H1 (cell line): Measurements from ENCODE around the gene CKAP5. TPM values are rescaled to one million over a fixed set of nuclear protein-coding genes. Genes with fewer than 3 reads are reported as not detected.
A peak's percentile ranks its signal among the peaks of the same experiment; 100 is the strongest.

Source experiments
- CTCF ChIA-PET: fragments of 300-600 bp; sonication (Branson Sonifier 250); formaldehyde crosslinking; loops from one replicate; lab custom pipeline; 2021; ENCODE audit not compliant: partially characterized antibody; lab: Charles Lee
- POLR2A ChIA-PET: fragments of 300-600 bp; sonication (Branson Sonifier 250); formaldehyde crosslinking; loops from one replicate; lab custom pipeline; 2021; ENCODE audit warnings: inconsistent platforms; ENCODE audit not compliant: partially characterized antibody; lab: Charles Lee
- DNase-seq, 2 experiments: peaks; one replicate each; pipeline versions ENCODE4 v3.0.0 to v3.0.0-alpha.2; 2010 to 2022; ENCODE audit warnings: low spot score in 2 of 2, low read depth in 1 of 2, mixed read lengths in 1 of 2
- FAIRE-seq: peaks from 2 replicates; lab custom pipeline; 2011; peaks lifted over from hg19 to GRCh38; lab: Jason Lieb, UNC
- H2AFZ ChIP-seq: 2 replicates; pipeline ENCODE4 v1.8.1; 2012; ENCODE audit warnings: low read length, inconsistent platforms
- H2AK5ac ChIP-seq: 2 replicates; pipeline ENCODE4 v1.6.1; 2013; ENCODE audit warnings: low read depth, low read length
- H2BK120ac ChIP-seq: replicated peaks from 2 replicates; pipeline ENCODE3; 2013; ENCODE audit warnings: low read depth, low read length, inconsistent platforms
- H2BK12ac ChIP-seq: 2 replicates; pipeline ENCODE4 v1.6.1; 2013; ENCODE audit warnings: low read depth, low read length
- H2BK15ac ChIP-seq: 2 replicates; pipeline ENCODE4 v1.6.1; 2013; ENCODE audit warnings: low read length
- H2BK20ac ChIP-seq: 2 replicates; pipeline ENCODE4 v1.6.1; 2013; ENCODE audit warnings: low read length
- H2BK5ac ChIP-seq: 2 replicates; pipeline ENCODE4 v1.6.1; 2013; ENCODE audit warnings: low read depth, low read length
- H3K14ac ChIP-seq: 2 replicates; pipeline ENCODE4 v1.6.1; 2013; ENCODE audit warnings: inconsistent platforms; ENCODE audit not compliant: insufficient read length
- H3K18ac ChIP-seq: 2 replicates; pipeline ENCODE4 v1.6.1; 2013; ENCODE audit warnings: low read length; ENCODE audit errors: extremely low read depth
- H3K23ac ChIP-seq: 2 replicates; pipeline ENCODE4 v1.6.1; 2013; ENCODE audit warnings: inconsistent platforms; ENCODE audit not compliant: insufficient read length
- H3K23me2 ChIP-seq: 2 replicates; pipeline ENCODE4 v1.6.1; 2013; ENCODE audit warnings: low read depth, low read length
- H3K27ac ChIP-seq: 2 replicates; pipeline ENCODE4 v1.6.1; 2011; ENCODE audit warnings: low read depth, low read length, inconsistent platforms
- H3K27me3 ChIP-seq, 4 experiments: replicated peaks in 1 of 4; 1 replicate in 1 of 4; 2 replicates in 3 of 4; pipeline versions ENCODE4 v1.6.1 to v1.8.1; 2011 to 2013; ENCODE audit warnings: low read length in 3 of 4, mild to moderate bottlenecking in 3 of 4, inconsistent platforms in 2 of 4, mixed read lengths in 2 of 4, moderate library complexity in 1 of 4; ENCODE audit not compliant: control insufficient read depth in 3 of 4, insufficient read depth in 3 of 4; ENCODE audit errors: extremely low read depth in 1 of 4
- H3K36me3 ChIP-seq, 4 experiments: 2 replicates each; pipeline versions ENCODE4 v1.6.1 to v1.8.1; 2011 to 2013; ENCODE audit warnings: mild to moderate bottlenecking in 4 of 4, low read length in 3 of 4, moderate library complexity in 2 of 4, control low read depth in 1 of 4, inconsistent platforms in 1 of 4; ENCODE audit not compliant: insufficient read depth in 4 of 4, control insufficient read depth in 2 of 4
- H3K4ac ChIP-seq: replicated peaks from 2 replicates; pipeline ENCODE3; 2013; ENCODE audit warnings: low read length, low read depth, mixed read lengths, inconsistent platforms; ENCODE audit not compliant: insufficient read length
- H3K4me1 ChIP-seq, 4 experiments: replicated peaks in 1 of 4; 1 replicate in 1 of 4; 2 replicates in 3 of 4; pipeline versions ENCODE4 v1.6.1 to v1.8.1; 2011 to 2013; ENCODE audit warnings: low read length in 3 of 4, inconsistent platforms in 2 of 4, mixed read lengths in 1 of 4; ENCODE audit not compliant: insufficient read depth in 4 of 4, control insufficient read depth in 3 of 4
- H3K4me2 ChIP-seq, 2 experiments: 2 replicates each; pipeline versions ENCODE4 v1.6.1 to v1.8.1; 2011 to 2013; ENCODE audit warnings: low read depth in 2 of 2, low read length in 2 of 2, control low read depth in 1 of 2, inconsistent platforms in 1 of 2, mild to moderate bottlenecking in 1 of 2; ENCODE audit not compliant: insufficient read depth in 1 of 2
- H3K4me3 ChIP-seq, 4 experiments: fragments of 200-600, 300-600 bp in 1 of 4; sonication (generic), shearing (Covaris generic), sonication (Bioruptor Twin) in 1 of 4; 2 replicates each; pipeline versions ENCODE4 v1.5.1 to v1.8.1; 2011 to 2016; ENCODE audit warnings: low read length in 4 of 4, low read depth in 3 of 4, control low read depth in 2 of 4, inconsistent platforms in 2 of 4, mild to moderate bottlenecking in 2 of 4, mixed read lengths in 1 of 4, moderate library complexity in 1 of 4; ENCODE audit not compliant: insufficient read depth in 2 of 4; ENCODE audit errors: extremely low read depth in 1 of 4
- H3K56ac ChIP-seq: replicated peaks from 2 replicates; pipeline ENCODE3; 2013; ENCODE audit warnings: low read depth, mild to moderate bottlenecking, mixed read lengths, low read length, inconsistent platforms; ENCODE audit not compliant: insufficient read length
- H3K79me1 ChIP-seq: 2 replicates; pipeline ENCODE4 v1.6.1; 2013; ENCODE audit warnings: low read depth, low read length, control low read depth
- H3K79me2 ChIP-seq, 2 experiments: 2 replicates each; pipeline versions ENCODE4 v1.6.1 to v1.8.1; 2012 to 2013; ENCODE audit warnings: low read length in 2 of 2, mild to moderate bottlenecking in 2 of 2, inconsistent platforms in 1 of 2; ENCODE audit not compliant: insufficient read depth in 2 of 2, control insufficient read depth in 1 of 2
- H3K9ac ChIP-seq, 4 experiments: replicated peaks in 1 of 4; 1 replicate in 1 of 4; 2 replicates in 3 of 4; pipeline versions ENCODE4 v1.6.1 to v1.8.1; 2011 to 2013; ENCODE audit warnings: low read depth in 3 of 4, low read length in 3 of 4, control low read depth in 2 of 4, mild to moderate bottlenecking in 2 of 4, moderate library complexity in 2 of 4, inconsistent platforms in 1 of 4; ENCODE audit errors: extremely low read depth in 1 of 4
- H3K9me3 ChIP-seq, 2 experiments: 2 replicates each; pipeline versions ENCODE4 v1.6.1 to v1.8.1; 2012 to 2013; ENCODE audit warnings: mild to moderate bottlenecking in 2 of 2, moderate library complexity in 2 of 2, control low read depth in 1 of 2, inconsistent platforms in 1 of 2, low read depth in 1 of 2, low read length in 1 of 2, mixed read lengths in 1 of 2; ENCODE audit not compliant: insufficient read depth in 2 of 2
- H4K20me1 ChIP-seq, 2 experiments: replicated peaks in 1 of 2; 2 replicates each; pipeline versions ENCODE3 to v1.8.1; 2011 to 2013; ENCODE audit warnings: inconsistent platforms in 2 of 2, low read length in 2 of 2, mild to moderate bottlenecking in 1 of 2; ENCODE audit not compliant: insufficient read depth in 2 of 2, control insufficient read depth in 1 of 2
- H4K5ac ChIP-seq: 2 replicates; pipeline ENCODE4 v1.6.1; 2013; ENCODE audit warnings: low read length, low read depth, mixed read lengths, inconsistent platforms; ENCODE audit not compliant: insufficient read length
- H4K8ac ChIP-seq: 2 replicates; pipeline ENCODE4 v1.8.0; 2013; ENCODE audit warnings: mild to moderate bottlenecking, moderate library complexity, low read length, inconsistent platforms; ENCODE audit not compliant: insufficient read depth; ENCODE audit errors: extremely low read depth
- H4K91ac ChIP-seq: replicated peaks from 2 replicates; pipeline ENCODE3; 2013; ENCODE audit warnings: low read length, mixed read lengths, inconsistent platforms; ENCODE audit not compliant: insufficient read length
- ATF2 ChIP-seq: IDR thresholded peaks from 2 replicates; pipeline ENCODE4 v1.6.1; 2012; ENCODE audit warnings: low read length, inconsistent platforms
- CHD2 ChIP-seq: IDR thresholded peaks from 2 replicates; pipeline ENCODE4 v1.6.1; 2012; ENCODE audit warnings: low read length, improper control_type of control experiment
- GABPA ChIP-seq: IDR thresholded peaks from 2 replicates; pipeline ENCODE4 v1.6.1; 2011; ENCODE audit warnings: mild to moderate bottlenecking, low read length, moderate library complexity, borderline replicate concordance; ENCODE audit not compliant: insufficient read depth
- RFX5 ChIP-seq: IDR thresholded peaks from 2 replicates; pipeline ENCODE4 v1.6.1; 2011; ENCODE audit warnings: low read depth, low read length, improper control_type of control experiment, borderline replicate concordance
- RXRA ChIP-seq: IDR thresholded peaks from 2 replicates; pipeline ENCODE4 v1.6.1; 2011; ENCODE audit warnings: low read depth, mild to moderate bottlenecking, low read length, moderate library complexity; ENCODE audit not compliant: insufficient read depth
- SIX5 ChIP-seq: IDR thresholded peaks from 2 replicates; pipeline ENCODE4 v1.6.1; 2011; ENCODE audit warnings: mild to moderate bottlenecking, low read depth, low read length
- SP4 ChIP-seq: IDR thresholded peaks from 2 replicates; pipeline ENCODE4 v1.6.1; 2012; ENCODE audit warnings: low read length, inconsistent platforms
- TEAD4 ChIP-seq: IDR thresholded peaks from 2 replicates; pipeline ENCODE4 v1.6.1; 2012; ENCODE audit warnings: low read depth, low read length, inconsistent platforms, mixed read lengths
- YY1 ChIP-seq: IDR thresholded peaks from 2 replicates; pipeline ENCODE4 v1.6.1; 2011; ENCODE audit warnings: low read depth, mild to moderate bottlenecking, low read length
- WGBS, 2 experiments: shearing (Covaris generic) in 1 of 2; methylation state at CpG; one replicate each; pipeline versions ENCODE4 v1.1.6 to v1.1.7; 2013 to 2015; ENCODE audit warnings: low lambda C conversion rate in 2 of 2, mixed read lengths in 2 of 2, inconsistent platforms in 1 of 2, low coverage in 1 of 2, missing lambda C conversion rate in 1 of 2; ENCODE audit not compliant: insufficient replicate concordance in 2 of 2, insufficient coverage in 1 of 2, insufficient read length in 1 of 2; ENCODE audit errors: extremely low coverage in 1 of 2, missing lambda C conversion rate in 1 of 2; 5-methylcytosine and 5-hydroxymethylcytosine counted together
- polyA plus RNA-seq, 7 experiments: library from polyadenylated mRNA; depleted of rRNA in 3 of 7; stranded (reverse) in 5 of 7; unstranded in 2 of 7; fragments of >200 nt in 5 of 7; fragments of 200-250 nt in 2 of 7; gene quantifications; 1 replicate in 5 of 7; 2 replicates in 1 of 7; 4 replicates in 1 of 7; pipeline versions ENCODE4 v1.2.1 to v1.2.3, GENCODE V29; 2011 to 2013; ENCODE audit warnings: missing spikeins in 2 of 7, mixed read lengths in 2 of 7
- total RNA-seq: library from RNA; stranded (reverse); fragmentation: NEBNext Ultra II Directional; extraction: Animal tissue kit (Norgen Biotek cat#: 25700); gene quantifications from 2 replicates; pipeline ENCODE4 v1.2.1, GENCODE V29; 2021

CKAP5 gene
- total and polyA plus RNA-seq, 2 of the 8 experiments (the other 6 are each of a cell fraction or from before 2014, with no cell fraction given) = 64.8 to 185 TPM

- peak within 1 kb of the TSS; percentile 28; the same call in 1 of the 2 replicates for H2BK20ac ChIP-seq
- H2BK12ac ChIP-seq = peak within 1 kb of the TSS; percentile 82; the same call in 1 of the 2 replicates
- no peak within 1 kb of the TSS for H3K23ac ChIP-seq
- peak within 1 kb of the TSS; percentile 100 for H2AFZ ChIP-seq
- H3K23me2 ChIP-seq = peaks cover 9% of the 10 kb centered on the region; the same call in 1 of the 2 replicates
- DNase-seq = peak; percentile 96 to 97
- H4K91ac ChIP-seq = peak within 1 kb of the TSS; percentile 88
- H3K27me3 ChIP-seq = no peaks in the 10 kb centered on the region
- H3K27ac ChIP-seq = peak within 1 kb of the TSS; percentile 98
- peak within 1 kb of the TSS; percentile 77 to 99 (median 95) for H3K9ac ChIP-seq
- peak within 1 kb of the TSS; percentile 34 for H2BK120ac ChIP-seq
- H4K8ac ChIP-seq = peak within 1 kb of the TSS; percentile 99; the same call in 1 of the 2 replicates
- peak within 1 kb of the TSS; percentile 51 to 89 for H3K4me2 ChIP-seq
- H3K14ac ChIP-seq = no peak within 1 kb of the TSS
- H3K56ac ChIP-seq = peak within 1 kb of the TSS; percentile 50
- no peak within 1 kb of the TSS for H2BK15ac ChIP-seq
- peaks cover 0 to 5% of the 10 kb centered on the region in 2 experiments for H4K20me1 ChIP-seq
- WGBS, 2 experiments = 1% methylated on average over 42 of the region's 44 CpGs; no CpG with 5 or more reads in 1 of the 2 experiments
- peak within 1 kb of the TSS; percentile 92 for H3K18ac ChIP-seq
- FAIRE-seq = peak; percentile 69
- H2AK5ac ChIP-seq = no peak within 1 kb of the TSS
- peak within 1 kb of the TSS; percentile 59 to 100 (median 96) for H3K4me3 ChIP-seq
- H3K79me1 ChIP-seq = no peaks in the 10 kb centered on the region
- H2BK5ac ChIP-seq = peak within 1 kb of the TSS; percentile 98
- peak within 1 kb of the TSS; percentile 79 for H4K5ac ChIP-seq
- H3K79me2 ChIP-seq = peaks cover 3 to 16% of the 10 kb centered on the region in 2 experiments; a peak in 2 of 4 replicates
- POLR2A ChIA-PET = interaction anchor here (0.7 to 5.2 kb wide), 18 partner anchors 11 to 1148 kb away, joined by 3 to 18 read pairs (median 3); partner anchors contain the start of genes CSTPP1, F2 and NUP160
- peaks cover 16 to 33% (median 29%) of the 10 kb centered on the region in 4 experiments for H3K36me3 ChIP-seq
- H3K4me1 ChIP-seq = no peaks in the 10 kb centered on the region; a peak in 4 of 7 replicates
- H3K9me3 ChIP-seq = no peaks in the 10 kb centered on the region
- CTCF ChIA-PET = interaction anchor here (0.7 to 1.5 kb wide), 4 partner anchors 30 to 309 kb away, joined by 3 to 4 read pairs (median 3); partner anchors contain the start of gene CHRM4
- H3K4ac ChIP-seq = no peak within 1 kb of the TSS
- peak; percentile 95 for TF ChIP-seq GABPA
- TF ChIP-seq CHD2 = no peak
- TF ChIP-seq SP4 = peak; percentile 38
- TF ChIP-seq TEAD4 = peak; percentile 31; the same call in 1 of the 2 replicates
- TF ChIP-seq ATF2 = 0 out of 2 replicates have a peak, but pooled peaks have one; percentile 56
- TF ChIP-seq SIX5 = no peak
- TF ChIP-seq RFX5 = no peak
- TF ChIP-seq YY1 = peak; percentile 73; the same call in 1 of the 2 replicates
- TF ChIP-seq RXRA = no peak
Measured at GRCh38 chr11:46700241-46701077, 145.6 kb downstream of the CKAP5 start, which contains the start of the genes ARHGAP1 and ZNF408. ARHGAP1 (minus strand) TSS chr11:46700619; CDS start chr11:46696107, 4,512 bp downstream. ZNF408 (plus strand) TSS chr11:46701031; CDS start chr11:46701048, 17 bp downstream.
